Measurements from ENCODE around the gene CC2D1A.

DNA sequence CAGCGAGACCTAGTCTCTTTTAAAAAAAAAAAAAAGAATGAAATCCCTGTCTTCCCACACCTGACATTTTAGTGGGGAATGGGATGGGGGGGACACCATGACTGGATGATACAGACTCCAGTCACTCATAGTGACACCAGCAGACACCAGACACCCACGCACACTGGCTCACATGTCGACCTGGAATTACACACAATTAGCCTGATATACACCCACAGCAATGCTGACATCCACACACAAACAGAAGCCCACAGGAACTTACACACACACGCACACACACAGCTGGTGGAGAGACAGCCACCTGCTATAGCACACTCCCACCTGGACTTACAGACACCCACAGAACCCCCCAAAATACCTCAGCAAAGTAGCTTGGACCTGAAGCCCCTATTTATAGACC is 37.3 kb upstream of the CC2D1A start:
- no peak for TF ChIP-seq EZH2 (IDR thresholded peaks at IDR 0.05)
- no peak for TF ChIP-seq POLR2AphosphoS5 (IDR thresholded peaks at IDR 0.05; ENCODE audit: borderline replicate concordance, low read depth, low read length)
- no peak for TF ChIP-seq FOXP2 (optimal IDR thresholded peaks at IDR 0.05; ENCODE audit: control extremely low read depth, extremely low read length, insufficient read depth)
